MCF 10A (cell line): Measurements from ENCODE around the gene RLBP1. TPM values are rescaled to one million over a fixed set of nuclear protein-coding genes. Genes with fewer than 3 reads are reported as not detected.

Source experiments
- BruUV-seq: library from RNA; stranded (reverse); fragments of 400-500 nt; replicated peaks from 2 replicates; lab custom pipeline; 2021; lab: Mats Ljungman, UMichigan
- CTCF ChIA-PET: fragments of 300-600 bp; sonication (Branson Sonifier 250); formaldehyde crosslinking; extraction: SDS; loops from one replicate; lab custom pipeline; 2021; ENCODE audit warnings: antibody characterized with exemption, inconsistent platforms; lab: Yijun Ruan, JAX
- POLR2A ChIA-PET: fragments of 300-600, 350-650 bp; sonication (Branson Sonifier 250); formaldehyde crosslinking; extraction: SDS; loops from one replicate; lab custom pipeline; 2020; ENCODE audit warnings: antibody characterized with exemption, inconsistent platforms; lab: Yijun Ruan, JAX
- DNase-seq: peaks from one replicate; pipeline ENCODE4 v3.0.0-alpha.2; 2018; ENCODE audit not compliant: unreplicated experiment
- H3K27ac Mint-ChIP-seq: one replicate; pipeline ENCODE4 v1.8.0; 2022; ENCODE audit warnings: mild to moderate bottlenecking, low read depth, mixed read lengths; ENCODE audit not compliant: unreplicated experiment
- H3K27me3 Mint-ChIP-seq: one replicate; pipeline ENCODE4 v1.8.0; 2022; ENCODE audit warnings: mixed read lengths; ENCODE audit not compliant: insufficient read depth, unreplicated experiment
- H3K36me3 Mint-ChIP-seq: one replicate; pipeline ENCODE4 v1.8.0; 2022; ENCODE audit warnings: mild to moderate bottlenecking, moderate library complexity, mixed read lengths; ENCODE audit not compliant: insufficient read depth, unreplicated experiment
- H3K4me1 Mint-ChIP-seq: one replicate; pipeline ENCODE4 v1.8.0; 2022; ENCODE audit warnings: mixed read lengths; ENCODE audit not compliant: insufficient read depth, unreplicated experiment
- H3K4me3 Mint-ChIP-seq: one replicate; pipeline ENCODE4 v1.8.0; 2022; ENCODE audit warnings: mild to moderate bottlenecking, moderate library complexity, mixed read lengths; ENCODE audit not compliant: unreplicated experiment
- H3K9me3 Mint-ChIP-seq: one replicate; pipeline ENCODE4 v1.8.0; 2022; ENCODE audit warnings: mixed read lengths; ENCODE audit not compliant: unreplicated experiment
- CTCF ChIP-seq: fragments of 200-600 bp; IDR thresholded peaks from one replicate; pipeline ENCODE4 v1.8.0; 2022; ENCODE audit warnings: antibody characterized with exemption, mild to moderate bottlenecking; ENCODE audit not compliant: unreplicated experiment
- intact Hi-C: fragments of 100-400 bp; cut with micrococcal nuclease; formaldehyde crosslinking; loops from 2 replicates; pipeline ENCODE4 v1.14.1; 2022
- total RNA-seq: library from RNA; stranded (reverse); gene quantifications from 2 replicates; pipeline ENCODE4 v1.2.3, GENCODE V29; 2022

Gene RLBP1
- total RNA-seq, 1 experiment from 2014 or later, result not detected

- H3K9me3 Mint-ChIP-seq, result no peaks in the 10 kb centered on the region
- ChIA-PET CTCF (interaction anchor here (0.6 to 20.8 kb wide), 46 partner anchors 10 to 699 kb away, joined by 3 to 452 read pairs (median 5); partner anchors contain the start of gene ABHD2), POLR2A (interaction anchor here (0.6 to 1.6 kb wide), 5 partner anchors 44 to 144 kb away, joined by 3 to 10 read pairs (median 4); partner anchors contain the start of gene ABHD2)
- DNase-seq, result no peak
- H3K4me1 Mint-ChIP-seq, result peaks cover 7% of the 10 kb centered on the region
- no peaks in the 10 kb centered on the region for H3K27me3 Mint-ChIP-seq
- peaks cover 14% of the 10 kb centered on the region for H3K36me3 Mint-ChIP-seq
- intact Hi-C loops, result loop anchor here (1.0 to 2.0 kb wide), 4 partner anchors 48 to 282 kb away; partner anchors contain the start of gene HAPLN3
- no peak overlapping the region for H3K27ac Mint-ChIP-seq
- no peak overlapping the region for H3K4me3 Mint-ChIP-seq
- no TSS peak for BruUV-seq
- TF ChIP-seq CTCF, result no peak
These were observed 44.3 kb downstream of the RLBP1 start for GRCh38 chr15:89177116-89177515.

- BruUV-seq, result no TSS peak
- no peak overlapping the region for H3K4me3 Mint-ChIP-seq
- CTCF ChIA-PET, result interaction anchor here (0.6 to 20.8 kb wide), 13 partner anchors 9 to 1658 kb away, joined by 3 to 452 read pairs (median 5); no protein-coding TSS in a partner anchor
- H3K36me3 Mint-ChIP-seq, result peaks cover 14% of the 10 kb centered on the region
- no peaks in the 10 kb centered on the region for H3K27me3 Mint-ChIP-seq
- intact Hi-C loops, result loop anchor here (2.0 kb wide), 3 partner anchors 47 to 281 kb away; partner anchors contain the start of gene HAPLN3
- peaks cover 7% of the 10 kb centered on the region for H3K4me1 Mint-ChIP-seq
- POLR2A ChIA-PET, result interaction anchor here (2.1 kb wide), 1 partner anchor 87 kb away, joined by 10 read pairs; the partner anchor contains the start of gene ABHD2
- no peak for DNase-seq
- TF ChIP-seq CTCF, result no peak
- peak overlapping the region; percentile 27 for H3K27ac Mint-ChIP-seq
- H3K9me3 Mint-ChIP-seq, result no peaks in the 10 kb centered on the region
These were observed 45.7 kb downstream of the RLBP1 start for GRCh38 chr15:89175617-89176191.

- POLR2A ChIA-PET, result interaction anchor here (0.7 to 2.1 kb wide), 3 partner anchors 84 to 159 kb away, joined by 3 to 10 read pairs (median 6); partner anchors contain the start of gene ABHD2
- no TSS peak for BruUV-seq
- CTCF ChIA-PET, result interaction anchor here (0.5 to 20.8 kb wide), 7 partner anchors 45 to 281 kb away, joined by 3 to 452 read pairs (median 3); no protein-coding TSS in a partner anchor
- intact Hi-C loops, result no loop called here
- Mint-ChIP-seq H3K27ac (peak overlapping the region; percentile 27), H3K27me3 (no peaks in the 10 kb centered on the region), H3K4me3 (no peak overlapping the region), H3K4me1 (peaks cover 7% of the 10 kb centered on the region), H3K36me3 (peaks cover 14% of the 10 kb centered on the region), H3K9me3 (no peaks in the 10 kb centered on the region)
- no peak for DNase-seq
- TF ChIP-seq CTCF, result no peak
These were observed 46.9 kb downstream of the RLBP1 start for GRCh38 chr15:89174476-89174875.

DNA sequence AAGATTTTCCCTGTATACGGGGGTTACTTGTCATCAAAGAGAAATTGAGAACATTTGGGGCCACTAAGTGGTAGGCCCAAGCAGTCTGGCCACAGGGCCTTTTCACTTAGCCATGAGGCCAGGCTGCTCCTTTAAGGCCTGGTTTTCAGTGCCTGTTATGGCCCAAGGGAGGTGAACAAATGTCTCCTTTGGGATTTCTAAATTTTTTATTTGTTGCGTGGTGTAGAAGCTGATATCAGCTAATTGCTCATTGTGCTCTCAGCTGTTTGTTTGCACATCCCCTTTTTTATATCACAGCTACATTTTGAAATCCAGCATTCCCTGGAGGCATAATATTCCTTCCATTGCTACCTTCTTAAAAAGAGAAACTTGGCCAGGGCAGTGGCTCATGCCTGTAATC, 48.5 kb downstream of the RLBP1 start:
- no peak for TF ChIP-seq CTCF
- no peak for DNase-seq
- CTCF ChIA-PET, result interaction anchor here (0.6 to 20.8 kb wide), 11 partner anchors 27 to 292 kb away, joined by 3 to 452 read pairs (median 4); partner anchors contain the start of gene ABHD2
- Mint-ChIP-seq H3K36me3 (peaks cover 13% of the 10 kb centered on the region), H3K9me3 (no peaks in the 10 kb centered on the region), H3K27ac (no peak overlapping the region), H3K4me3 (no peak overlapping the region), H3K4me1 (peaks cover 8% of the 10 kb centered on the region), H3K27me3 (no peaks in the 10 kb centered on the region)
- POLR2A ChIA-PET, result no interaction called here
- no TSS peak for BruUV-seq
- intact Hi-C loops, result no loop called here
